Measurements from ENCODE around the gene BHLHE41.

DNA sequence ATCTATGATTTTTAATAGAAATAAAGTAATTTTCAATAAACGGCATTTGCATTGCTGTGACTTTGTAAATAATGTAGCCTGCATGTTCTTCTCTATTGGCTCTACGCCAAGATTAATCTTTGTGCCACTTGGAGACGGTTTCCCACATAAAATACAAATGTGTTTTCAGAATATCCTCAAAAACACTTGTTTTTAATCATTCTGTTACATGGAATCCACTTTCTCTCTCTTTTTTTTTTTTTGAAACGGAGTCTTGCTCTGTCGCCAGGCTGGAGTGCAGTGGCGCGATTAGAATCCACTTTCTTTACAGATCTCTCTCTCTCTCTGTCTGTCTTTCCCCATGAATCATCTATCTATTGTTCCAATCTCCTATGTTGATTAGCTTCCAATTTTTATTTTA is 47.7 kb upstream of the BHLHE41 start:
- no peak for TF ChIP-seq CTCF (IDR thresholded peaks at IDR 0.05)
- TF ChIP-seq POLR2AphosphoS5 (IDR thresholded peaks at IDR 0.05), result no peak
- no peak for TF ChIP-seq EP300 (IDR thresholded peaks at IDR 0.05)

Data from upper lobe of left lung (tissue), 4 donors.